ENCODE results near the gene TMEM212.
A peak's percentile ranks its signal among the peaks of the same experiment; 100 is the strongest.
"Not testable (repeated sequence)": the region's sequence is repeated elsewhere in the genome, so short reads cannot be mapped to it uniquely, and the experiment has no call there.

Gene TMEM212

GRCh38 chr3:171835116-171835515 lies 8.0 kb upstream of the TMEM212 start:
- DNase-seq = no peak

- no peak for DNase-seq
Observed at GRCh38 chr3:171835613-171836012, 7.5 kb upstream of the TMEM212 start.

- DNase-seq = no peak
Observed at GRCh38 chr3:171836855-171837254, 6.3 kb upstream of the TMEM212 start.

- no peak for DNase-seq
Observed at GRCh38 chr3:171837698-171838097, 5.5 kb upstream of the TMEM212 start.

- peak; percentile 60 for DNase-seq
Observed at GRCh38 chr3:171838218-171838720, 4.9 kb upstream of the TMEM212 start.

- no peak for DNase-seq
Observed at GRCh38 chr3:171839270-171839669, 3.9 kb upstream of the TMEM212 start.

- no peak for DNase-seq
Observed at GRCh38 chr3:171840445-171840810, 2.7 kb upstream of the TMEM212 start.

- no peak for DNase-seq
Observed at GRCh38 chr3:171840811-171841619, 2.1 kb upstream of the TMEM212 start.

- DNase-seq = no peak
Observed at GRCh38 chr3:171841620-171842000, 1.5 kb upstream of the TMEM212 start.

GRCh38 chr3:171844873-171845272 lies 1.7 kb downstream of the TMEM212 start:
- DNase-seq = no peak

GRCh38 chr3:171845481-171846284 lies 2.5 kb downstream of the TMEM212 start:
- no peak for DNase-seq

- DNase-seq = no peak
Observed at GRCh38 chr3:171846597-171846996, 3.4 kb downstream of the TMEM212 start.

GRCh38 chr3:171847133-171847532 lies 4.0 kb downstream of the TMEM212 start:
- DNase-seq = no peak

- DNase-seq = no peak
Observed at GRCh38 chr3:171847595-171848259, 4.6 kb downstream of the TMEM212 start.

GRCh38 chr3:171849617-171850319 lies 6.6 kb downstream of the TMEM212 start:
- no peak for DNase-seq

- peak; percentile 31 for DNase-seq
Observed at GRCh38 chr3:171850320-171850959, 7.3 kb downstream of the TMEM212 start.

- no peak for DNase-seq
Observed at GRCh38 chr3:171850960-171851659, 8.0 kb downstream of the TMEM212 start.

GRCh38 chr3:171851660-171852058 lies 8.5 kb downstream of the TMEM212 start:
- no peak for DNase-seq

- DNase-seq = no peak
Observed at GRCh38 chr3:171854649-171855305, 11.6 kb downstream of the TMEM212 start.

GRCh38 chr3:171858770-171859169 lies 15.6 kb downstream of the TMEM212 start:
- not testable (repeated sequence) for DNase-seq
